Aorta (tissue), 5 donors: ENCODE measurements around the gene PDGFC. TPM values are rescaled to one million over a fixed set of nuclear protein-coding genes. Genes with fewer than 3 reads are reported as not detected.

Experiments used
- ATAC-seq: fragments of 200-7000 bp; cut with Tn5 transposase; one replicate; pipeline ENCODE4 v1.9.1; 2022; ENCODE audit warnings: moderate library complexity; ENCODE audit not compliant: low FRiP score
- DNase-seq, 2 donors: peaks; one replicate each; pipeline ENCODE4 v3.0.0-alpha.2; 2020
- H3K27ac ChIP-seq, 2 donors: one replicate each; pipeline ENCODE4 v1.5.1; 2013; ENCODE audit warnings: low read length in 2 of 2, mild to moderate bottlenecking in 2 of 2, moderate library complexity in 2 of 2, control low read depth in 1 of 2, inconsistent platforms in 1 of 2, low read depth in 1 of 2
- H3K27me3 ChIP-seq, 2 donors: one replicate each; pipeline ENCODE4 v1.6.1; 2013; ENCODE audit warnings: control low read depth in 1 of 2, low read length in 1 of 2, mild to moderate bottlenecking in 1 of 2, moderate library complexity in 1 of 2; ENCODE audit not compliant: insufficient read depth in 2 of 2, control insufficient read depth in 1 of 2
- H3K36me3 ChIP-seq, 2 donors: one replicate each; pipeline ENCODE4 v1.6.1; 2013; ENCODE audit warnings: control low read depth in 1 of 2, low read length in 1 of 2, mild to moderate bottlenecking in 1 of 2; ENCODE audit not compliant: insufficient read depth in 2 of 2, control insufficient read depth in 1 of 2
- H3K4me1 ChIP-seq, 2 donors: one replicate each; pipeline ENCODE4 v1.6.1; 2013; ENCODE audit warnings: low read length in 2 of 2, control low read depth in 1 of 2, mild to moderate bottlenecking in 1 of 2, moderate library complexity in 1 of 2; ENCODE audit not compliant: insufficient read depth in 2 of 2, control insufficient read depth in 1 of 2
- H3K4me3 ChIP-seq, 2 donors: one replicate each; pipeline ENCODE4 v1.5.1; 2013; ENCODE audit warnings: low read length in 2 of 2, control low read depth in 1 of 2, mild to moderate bottlenecking in 1 of 2
- H3K9me3 ChIP-seq: one replicate; pipeline ENCODE4 v1.6.1; 2013; ENCODE audit warnings: mild to moderate bottlenecking, low read length; ENCODE audit not compliant: control insufficient read depth
- WGBS, 2 donors: extraction: QIAGEN DNeasy Blood & Tissue Kit; methylation state at CpG; one replicate each; pipeline ENCODE4 v1.1.7; 2013; 5-methylcytosine and 5-hydroxymethylcytosine counted together
- intact Hi-C, 2 donors: fragments of 100-400 bp; cut with DNase I; formaldehyde crosslinking; loops; one replicate each; pipeline versions ENCODE4 v1.14.2 to v1.15.0; 2022
- polyA plus RNA-seq, 2 donors: library from polyadenylated mRNA; stranded (reverse); fragments of 200-250 nt; gene quantifications; one replicate each; pipeline ENCODE4 v1.2.3, GENCODE V29; 2013
- total RNA-seq, 2 donors: library from RNA; stranded (reverse); fragmentation: NEBNext Ultra II Directional; extraction: Animal tissue kit (Norgen Biotek cat#: 25700); gene quantifications; one replicate each; pipeline ENCODE4 v1.2.1, GENCODE V29; 2021
- donor health status: healthy with polysubstance abuse.
- donor health status: Bipolar disorder and iron deficiency.
- donor health status: DM: no; HTN: no; CAD: no.
- donor health status: DM: no; HTN: no; CAD: no.
- donor health status: DM: yes; HTN: yes; CAD: no.

The PDGFC gene
- total and polyA plus RNA-seq, 4 donors: 11.8 to 51.5 (median 29.2) TPM

DNA sequence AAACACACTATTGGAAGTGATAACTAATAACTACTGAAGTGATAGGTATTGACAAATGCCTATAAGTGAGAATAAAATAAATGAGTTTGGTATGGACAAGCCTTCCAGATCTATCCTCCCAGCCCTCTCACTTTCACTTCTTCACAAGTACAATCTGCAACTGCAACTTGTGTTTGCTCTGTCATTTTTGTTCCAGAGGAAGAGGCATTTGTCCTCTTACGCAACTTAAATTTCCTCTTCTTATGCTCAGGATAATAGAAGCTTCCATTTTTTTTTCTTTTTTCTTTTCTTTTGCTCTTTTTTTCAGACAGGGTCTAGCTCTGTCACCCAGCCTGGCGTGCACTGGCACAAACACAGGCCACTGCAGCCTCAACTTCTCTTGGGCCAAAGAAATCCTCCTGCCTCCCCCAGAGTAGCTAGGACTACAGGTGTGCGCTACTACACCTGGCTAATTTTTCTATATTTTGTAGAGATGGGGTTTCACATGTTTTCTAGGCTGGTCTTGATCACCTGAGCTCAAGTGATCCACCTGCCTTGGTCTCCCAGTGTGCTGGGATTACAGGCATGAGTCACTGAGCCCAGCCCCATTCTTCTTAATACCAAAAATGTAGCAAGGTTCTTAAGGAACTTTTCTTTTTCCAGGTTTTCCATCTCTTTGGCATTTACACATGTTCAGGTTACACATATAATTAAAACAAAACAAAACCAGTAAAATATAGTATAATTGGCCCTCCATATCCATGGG lies 73.1 kb downstream of the PDGFC start:
- ATAC-seq (no peak), DNase-seq (no peak)
- H3K36me3 ChIP-seq: no peaks in the 10 kb centered on the region
- H3K9me3 ChIP-seq: no peaks in the 10 kb centered on the region
- H3K27me3 ChIP-seq: no peaks in the 10 kb centered on the region
- H3K4me3 ChIP-seq: no peak overlapping the region
- intact Hi-C loops: no loop called here
- H3K4me1 ChIP-seq: peaks cover 2 to 3% of the 10 kb centered on the region in 2 donors
- 64 to 65% methylated on average over 3 of the region's 3 CpGs for WGBS, 2 donors
- H3K27ac ChIP-seq: no peak overlapping the region

DNA sequence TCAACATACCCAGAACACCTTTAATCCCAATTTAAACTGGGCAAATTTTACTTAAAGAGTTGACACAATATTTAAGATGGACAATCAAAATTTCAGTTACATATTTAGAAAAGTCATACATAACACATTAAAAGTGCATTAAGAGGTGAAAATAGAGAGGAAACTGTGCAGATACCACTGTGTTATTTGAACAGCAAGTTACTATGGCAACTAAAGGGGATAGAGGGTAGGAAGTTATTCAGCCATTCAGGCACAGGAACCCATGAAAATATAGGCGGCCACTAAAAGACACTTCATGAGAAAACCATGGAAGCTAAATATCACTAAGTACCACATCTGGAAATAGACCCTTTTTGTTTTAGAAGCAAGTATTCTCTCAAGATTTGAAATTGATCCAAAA lies 75.1 kb downstream of the PDGFC start:
- Histone ChIP-seq H3K4me1 (peaks cover 2 to 3% of the 10 kb centered on the region in 2 donors), H3K27me3 (no peaks in the 10 kb centered on the region), H3K4me3 (no peak overlapping the region), H3K9me3 (no peaks in the 10 kb centered on the region), H3K36me3 (no peaks in the 10 kb centered on the region), H3K27ac (no peak overlapping the region)
- 72 to 79% methylated on average over 1 of the region's 1 CpG for WGBS, 2 donors
- intact Hi-C loops: no loop called here
- DNase-seq (no peak), ATAC-seq (no peak)

DNA sequence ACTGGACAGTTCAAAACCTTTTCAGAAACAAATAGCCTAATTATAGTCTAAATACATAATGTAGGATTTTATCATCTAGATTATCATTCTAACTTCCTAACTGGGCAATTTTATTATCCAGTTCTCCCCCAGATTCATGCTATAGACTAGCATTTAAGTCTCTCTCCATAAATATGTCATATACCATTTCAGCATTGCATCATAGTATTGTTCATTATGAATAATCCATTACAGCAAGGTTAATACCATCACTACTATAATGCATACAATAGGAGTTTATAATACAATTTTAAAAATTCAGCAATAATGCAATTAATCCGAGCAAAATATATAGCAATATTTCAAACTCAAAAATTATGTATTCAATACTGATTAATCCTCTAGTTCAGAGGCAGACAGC lies 77.4 kb downstream of the PDGFC start:
- Histone ChIP-seq H3K4me1 (peaks cover 0 to 3% of the 10 kb centered on the region in 2 donors), H3K36me3 (no peaks in the 10 kb centered on the region), H3K9me3 (no peaks in the 10 kb centered on the region), H3K27me3 (no peaks in the 10 kb centered on the region), H3K4me3 (no peak overlapping the region), H3K27ac (no peak overlapping the region)
- DNase-seq (no peak), ATAC-seq (no peak)
- 98% methylated on average over 1 of the region's 1 CpG for WGBS, 2 donors
- intact Hi-C loops: no loop called here

DNA sequence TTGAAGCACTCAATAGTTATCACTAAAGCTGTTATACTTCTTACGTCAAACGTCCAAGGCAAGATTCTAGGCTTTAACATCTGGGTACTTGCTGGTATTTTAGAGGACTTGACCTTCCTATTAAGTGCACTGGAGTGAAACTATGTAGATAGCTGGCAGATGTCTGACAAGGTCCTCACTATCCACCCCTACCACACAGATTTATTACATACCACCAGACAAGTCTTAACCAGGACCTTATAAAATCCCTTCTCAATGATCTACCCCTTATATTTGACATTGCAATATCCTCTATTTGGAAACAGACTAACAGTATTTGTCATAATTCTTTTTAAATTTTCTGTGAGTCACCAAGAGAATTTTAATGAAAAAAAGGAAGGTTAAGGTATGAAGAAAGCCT lies 78.8 kb downstream of the PDGFC start:
- intact Hi-C loops: no loop called here
- Histone ChIP-seq H3K27ac (no peak overlapping the region), H3K4me1 (peaks cover 0 to 3% of the 10 kb centered on the region in 2 donors), H3K4me3 (no peak overlapping the region), H3K9me3 (no peaks in the 10 kb centered on the region), H3K27me3 (no peaks in the 10 kb centered on the region), H3K36me3 (no peaks in the 10 kb centered on the region)
- DNase-seq: no peak
- no peak for ATAC-seq
- WGBS, 2 donors: 66 to 68% methylated on average over 2 of the region's 2 CpGs

DNA sequence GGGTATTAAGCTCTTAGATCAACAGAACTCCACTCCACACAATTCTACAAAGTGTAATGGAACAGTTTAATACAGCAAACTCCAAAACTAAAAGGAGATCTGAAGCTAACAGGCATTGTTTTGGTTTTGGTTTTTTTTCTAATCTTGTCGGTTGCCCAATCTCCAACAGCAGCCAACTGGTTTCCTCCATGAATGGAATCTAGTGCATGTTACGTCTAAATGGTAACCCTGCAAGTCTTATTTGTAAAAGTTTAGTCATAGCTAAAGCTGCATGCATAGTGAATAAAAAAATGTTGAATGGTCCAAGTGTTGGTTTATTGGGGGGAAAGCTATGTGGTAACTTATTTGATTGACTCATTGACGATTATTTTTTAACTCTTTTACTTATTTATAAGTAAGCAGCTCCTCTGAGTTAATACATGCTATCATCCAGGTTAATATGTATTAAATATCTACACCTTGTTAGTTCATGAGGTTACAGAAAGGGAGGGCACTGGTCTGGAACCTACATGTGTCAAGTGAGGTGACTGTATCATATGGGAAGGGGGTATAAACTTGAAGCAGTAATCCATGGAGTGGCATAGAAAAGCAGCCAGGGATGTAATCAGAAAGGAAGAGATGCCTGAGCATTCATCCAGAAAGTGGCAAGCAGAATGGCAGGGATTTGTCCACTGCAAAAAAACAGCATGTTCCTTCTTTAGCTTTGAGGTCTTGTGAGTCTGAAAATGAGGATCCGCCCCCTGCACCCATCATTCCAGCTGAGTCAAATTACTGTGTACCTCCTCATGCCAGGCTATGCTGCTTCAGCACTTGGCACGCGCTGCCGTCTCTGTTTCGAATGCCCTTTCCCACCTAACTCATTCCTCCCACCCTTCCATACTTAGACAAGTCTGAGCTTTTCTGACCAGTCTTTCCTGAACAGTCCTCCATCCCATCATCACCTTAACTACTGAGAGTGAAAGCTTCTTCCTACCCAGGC lies 81.7 kb downstream of the PDGFC start:
- 49 to 54% methylated on average over 8 of the region's 8 CpGs for WGBS, 2 donors
- H3K27me3 ChIP-seq: no peaks in the 10 kb centered on the region
- no peaks in the 10 kb centered on the region for H3K36me3 ChIP-seq
- H3K4me1 ChIP-seq: peaks cover 0 to 1% of the 10 kb centered on the region in 2 donors
- H3K27ac ChIP-seq: peak overlapping the region in 1 of 2 donors; percentile 6
- no peaks in the 10 kb centered on the region for H3K9me3 ChIP-seq
- H3K4me3 ChIP-seq: no peak overlapping the region
- ATAC-seq: peak; percentile 56
- intact Hi-C loops: no loop called here
- DNase-seq: peak in 1 of 2 donors; percentile 77

DNA sequence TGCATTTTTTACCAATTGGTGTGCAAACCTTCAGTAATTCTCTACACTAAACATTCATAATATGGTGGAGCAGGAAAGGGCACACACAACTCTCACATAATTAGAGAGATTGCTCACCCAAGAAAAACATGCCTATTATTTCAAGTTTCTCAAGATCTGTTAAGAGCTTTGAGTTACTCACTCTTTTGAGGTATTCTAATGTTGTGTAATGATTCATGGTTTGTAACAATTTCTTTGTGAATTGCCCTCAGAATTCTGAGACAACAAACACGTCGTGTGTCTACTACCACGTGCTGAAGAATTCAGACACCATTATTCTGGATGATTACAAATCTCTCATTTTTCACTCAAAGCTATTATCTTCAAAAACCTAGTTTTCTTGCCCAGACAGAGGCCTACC lies 82.8 kb downstream of the PDGFC start:
- Histone ChIP-seq H3K4me1 (peaks cover 1 to 4% of the 10 kb centered on the region in 2 donors), H3K36me3 (no peaks in the 10 kb centered on the region), H3K27me3 (no peaks in the 10 kb centered on the region), H3K27ac (no peak overlapping the region), H3K4me3 (no peak overlapping the region), H3K9me3 (no peaks in the 10 kb centered on the region)
- WGBS, 2 donors: 37 to 42% methylated on average over 3 of the region's 3 CpGs
- no peak for DNase-seq
- intact Hi-C loops: no loop called here
- ATAC-seq: no peak

DNA sequence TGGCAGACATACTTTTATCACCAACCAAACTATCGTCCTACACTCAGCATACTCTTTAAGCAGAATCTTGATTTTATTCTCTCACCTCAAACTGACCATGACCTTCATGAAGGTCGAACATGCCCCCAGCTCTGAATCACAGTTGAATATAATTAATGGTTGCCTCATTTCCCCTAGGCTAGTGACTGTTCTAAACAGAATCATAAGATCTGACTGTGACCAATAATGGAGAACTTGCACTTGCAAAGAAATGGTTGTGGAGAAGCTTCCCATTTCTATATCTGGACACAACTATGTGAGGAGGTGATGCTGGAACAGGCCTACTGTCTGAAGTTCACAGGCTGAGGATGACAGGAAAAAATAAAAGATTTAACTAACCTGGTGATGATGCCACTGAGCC lies 85.1 kb downstream of the PDGFC start:
- Histone ChIP-seq H3K27ac (no peak overlapping the region), H3K9me3 (no peaks in the 10 kb centered on the region), H3K36me3 (no peaks in the 10 kb centered on the region), H3K4me3 (no peak overlapping the region), H3K27me3 (no peaks in the 10 kb centered on the region), H3K4me1 (peaks cover 1 to 4% of the 10 kb centered on the region in 2 donors)
- 95 to 96% methylated on average over 2 of the region's 2 CpGs for WGBS, 2 donors
- intact Hi-C loops: no loop called here
- DNase-seq: no peak
- ATAC-seq: no peak

DNA sequence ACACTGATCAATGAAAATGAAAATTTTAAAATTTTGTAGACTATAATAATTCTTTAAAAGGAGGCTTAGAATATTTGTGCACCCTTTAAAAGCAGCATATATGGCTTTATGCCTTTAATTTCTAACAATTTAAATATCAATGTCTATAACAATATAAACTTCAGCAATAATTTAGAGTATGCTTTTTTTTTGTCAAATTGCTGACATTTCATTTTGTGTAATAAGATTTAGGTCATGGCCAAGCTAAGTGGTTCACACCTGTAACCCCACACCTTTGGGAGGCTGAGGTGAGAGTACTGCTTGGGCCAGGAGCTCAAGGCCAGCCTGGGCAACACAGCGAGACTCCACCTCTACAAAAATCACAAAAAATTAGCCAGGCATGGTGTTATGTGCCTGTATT lies 86.2 kb downstream of the PDGFC start:
- Histone ChIP-seq H3K27ac (no peak overlapping the region), H3K4me3 (no peak overlapping the region), H3K9me3 (no peaks in the 10 kb centered on the region), H3K27me3 (no peaks in the 10 kb centered on the region), H3K36me3 (no peaks in the 10 kb centered on the region), H3K4me1 (peaks cover 1 to 4% of the 10 kb centered on the region in 2 donors)
- intact Hi-C loops: no loop called here
- DNase-seq (no peak), ATAC-seq (no peak)
- WGBS, 2 donors: 94 to 100% methylated on average over 1 of the region's 1 CpG
